Left cardiac atrium (tissue), 4 donors: Measurements from ENCODE around the gene ARL2BP. TPM values are rescaled to one million over a fixed set of nuclear protein-coding genes. Genes with fewer than 3 reads are reported as not detected.
A peak's percentile ranks its signal among the peaks of the same experiment; 100 is the strongest.

Experiments used
- ATAC-seq, 2 donors: fragments of 200-7000 bp; cut with Tn5 transposase; one replicate each; pipeline ENCODE4 v1.9.1; 2020; ENCODE audit warnings: mild to moderate bottlenecking in 2 of 2, moderate library complexity in 2 of 2
- DNase-seq: peaks from one replicate; pipeline ENCODE4 v3.0.0-alpha.2; 2020
- intact Hi-C, 2 donors: fragments of 100-400 bp; cut with DNase I; formaldehyde crosslinking; loops; one replicate each; pipeline versions ENCODE4 v1.14.1 to v1.15.1; 2022 to 2023
- total RNA-seq, 2 donors: library from RNA; stranded (reverse); fragmentation: NEBNext Ultra II Directional; extraction: Animal tissue kit (Norgen Biotek cat#: 25700); gene quantifications; one replicate each; pipeline ENCODE4 v1.2.1, GENCODE V29; 2021
- donor health status: DM: no; HTN: yes; CAD: no.
- donor health status: DM: no; HTN: yes; CAD: no; lungs with severe emphysema.
- donor health status: DM: yes; HTN: yes; CAD: no.
- donor health status: Dilated cardiomyopathy.

The ARL2BP gene
- total RNA-seq, 2 donors from 2014 or later, result 52.3 to 60.3 TPM

DNA sequence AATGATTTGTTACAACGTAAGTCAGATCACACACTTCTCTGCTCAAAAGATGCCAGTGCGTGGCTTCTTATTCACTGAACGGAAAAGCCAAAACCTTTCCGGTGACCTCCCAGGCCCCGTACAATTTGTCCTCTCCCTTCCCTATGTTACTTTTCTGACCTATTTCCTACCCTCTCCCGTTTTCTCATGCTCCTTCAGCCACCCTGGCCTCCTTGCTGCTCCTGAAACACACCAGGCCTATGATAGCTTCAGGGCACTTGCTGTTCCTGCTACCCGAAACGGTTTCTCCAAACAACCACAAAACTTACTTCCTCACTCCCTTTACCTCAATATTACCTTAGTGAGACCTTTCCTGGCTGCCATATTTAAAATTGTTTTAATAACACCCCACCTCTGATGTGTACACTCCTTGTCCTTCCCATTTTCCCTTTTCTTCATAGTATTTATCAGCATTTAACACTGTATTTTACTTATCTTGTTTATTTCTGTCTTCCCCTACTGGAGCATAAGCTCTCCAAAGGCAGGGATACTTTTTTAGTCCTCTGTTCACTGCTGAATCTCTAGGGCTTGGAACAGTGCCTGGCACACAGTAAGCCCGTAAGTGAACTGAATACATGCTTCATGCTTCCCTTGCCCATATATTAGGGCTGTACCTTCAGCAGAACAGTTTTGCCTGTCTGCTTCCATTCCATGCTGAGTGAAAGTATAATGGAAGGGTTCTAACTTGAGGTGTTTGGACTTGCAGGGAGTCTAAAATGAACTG, 10.9 kb upstream of the ARL2BP start:
- ATAC-seq (peak in 1 of 2 donors; percentile 66), DNase-seq (no peak)

GRCh38 chr16:57234707-57235092, 10.4 kb upstream of the ARL2BP start:
- DNase-seq, result no peak
- intact Hi-C loops, result no loop called here
- no peak for ATAC-seq

More for the DNA sequence above, 10.9 kb upstream of the ARL2BP start:
- intact Hi-C loops, result no loop called here

GRCh38 chr16:57235128-57236021, 9.7 kb upstream of the ARL2BP start:
- DNase-seq, result no peak
- intact Hi-C loops, result no loop called here
- ATAC-seq, result peak in 1 of 2 donors; percentile 51

- no peak for DNase-seq
- intact Hi-C loops, result no loop called here
- no peak for ATAC-seq
Observed at GRCh38 chr16:57236022-57236350, 9.1 kb upstream of the ARL2BP start.

GRCh38 chr16:57238682-57239081, 6.4 kb upstream of the ARL2BP start:
- ATAC-seq (no peak), DNase-seq (no peak)
- intact Hi-C loops, result no loop called here

DNA sequence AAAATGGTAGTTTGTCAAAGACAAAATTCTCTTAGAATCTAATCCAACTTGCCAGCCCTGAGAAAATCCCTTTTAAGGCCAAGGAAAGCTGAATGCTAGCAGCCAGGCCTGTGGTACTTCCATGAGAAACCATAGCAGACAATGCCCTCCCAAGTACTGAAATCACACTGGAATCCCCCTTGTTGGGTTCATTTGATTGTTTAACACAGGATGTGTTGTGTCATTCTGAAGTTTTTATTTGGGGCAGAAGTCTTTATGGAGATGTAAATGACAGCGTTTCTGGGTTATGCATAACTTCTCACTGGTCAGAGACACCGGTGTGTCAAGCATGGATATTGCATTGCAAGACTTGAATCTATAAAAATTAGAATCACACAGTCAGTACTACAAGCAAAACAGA, 6.0 kb upstream of the ARL2BP start:
- DNase-seq (no peak), ATAC-seq (no peak)
- intact Hi-C loops, result no loop called here

DNA sequence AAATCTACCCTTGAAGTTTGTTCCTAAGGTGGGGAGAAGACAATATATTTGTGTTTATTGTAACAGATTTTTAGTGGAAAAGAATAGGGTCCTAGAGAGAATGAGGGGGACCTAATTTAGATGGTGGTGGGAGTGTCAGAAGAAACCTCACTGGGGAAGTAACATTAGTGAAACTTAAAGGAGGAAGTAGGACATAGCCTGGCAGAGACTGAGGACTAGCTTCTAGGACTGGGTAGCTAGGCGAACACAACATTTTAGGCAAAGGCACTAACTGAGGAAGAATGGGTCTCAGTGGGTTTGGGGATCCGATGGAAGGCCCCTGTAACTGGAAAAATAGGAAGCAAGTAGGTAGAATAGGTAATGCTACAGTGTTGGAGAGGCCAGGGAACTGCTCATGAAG, 4.2 kb upstream of the ARL2BP start:
- intact Hi-C loops, result no loop called here
- DNase-seq (no peak), ATAC-seq (no peak)

- no peak for ATAC-seq
- intact Hi-C loops, result no loop called here
- DNase-seq, result no peak
Observed at GRCh38 chr16:57242650-57243049, 2.4 kb upstream of the ARL2BP start.

GRCh38 chr16:57244463-57244766, 644 bp upstream of the ARL2BP start:
- intact Hi-C loops, result loop anchor here in 1 of 2 donors (2.0 kb wide), 1 partner anchor 54 kb away; no protein-coding TSS in a partner anchor

GRCh38 chr16:57245472-57246113, 534 bp downstream of the ARL2BP start:
- DNase-seq (no peak), ATAC-seq (peak; percentile 35 to 45)
- intact Hi-C loops, result loop anchor here in 1 of 2 donors (2.0 kb wide), 1 partner anchor 53 kb away; no protein-coding TSS in a partner anchor

More at GRCh38 chr16:57244463-57244766, 644 bp upstream of the ARL2BP start:
- no peak for DNase-seq
- ATAC-seq, result peak in 1 of 2 donors; percentile 8

DNA sequence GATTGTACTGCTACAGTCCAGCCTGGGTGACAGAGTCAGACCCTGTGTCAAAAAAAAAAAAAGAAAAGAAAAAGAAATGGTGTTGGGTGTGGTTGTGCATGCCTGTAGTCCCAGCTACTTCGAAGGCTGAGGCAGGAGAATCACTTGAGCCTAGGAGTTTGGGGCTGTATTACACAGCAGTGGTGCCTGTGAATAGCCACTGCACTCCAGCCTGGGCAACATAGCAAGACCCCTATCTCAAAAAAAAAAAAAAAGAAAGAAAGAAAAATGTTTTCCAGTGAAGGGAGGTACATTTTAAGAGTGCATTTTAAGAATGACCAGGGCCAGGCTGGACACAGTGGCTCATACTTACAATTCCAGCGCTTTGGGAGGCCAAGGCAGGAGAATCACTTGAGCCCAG, 6.3 kb downstream of the ARL2BP start:
- DNase-seq, result no peak
- intact Hi-C loops, result no loop called here
- no peak for ATAC-seq

- ATAC-seq, result peak in 1 of 2 donors; percentile 12
- intact Hi-C loops, result no loop called here
- no peak for DNase-seq
Observed at GRCh38 chr16:57252148-57252721, 7.2 kb downstream of the ARL2BP start.

DNA sequence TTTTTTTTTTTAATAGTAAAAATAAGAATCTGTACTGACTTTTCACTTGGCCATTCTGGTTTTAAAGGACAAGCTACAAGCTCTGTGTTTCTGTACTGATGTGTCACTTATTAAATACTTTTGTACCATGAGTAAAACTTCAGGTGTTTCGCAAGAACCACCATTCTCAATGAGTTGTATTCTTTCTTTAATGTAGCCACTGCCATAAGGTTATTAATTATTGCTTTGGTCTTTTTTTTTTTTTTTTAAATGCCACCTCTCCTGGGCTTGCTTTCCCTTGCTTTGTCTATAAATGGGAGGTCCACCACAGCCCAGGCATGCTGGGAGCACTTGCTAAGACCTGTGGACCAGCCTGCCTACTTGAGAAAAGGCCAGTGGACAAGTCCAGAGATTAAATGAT, 8.4 kb downstream of the ARL2BP start:
- DNase-seq (no peak), ATAC-seq (no peak)
- intact Hi-C loops, result no loop called here

GRCh38 chr16:57255686-57256415, 10.8 kb downstream of the ARL2BP start:
- ATAC-seq (no peak), DNase-seq (peak; percentile 5)
- intact Hi-C loops, result no loop called here

- intact Hi-C loops, result no loop called here
- DNase-seq (peak; percentile 7), ATAC-seq (peak in 1 of 2 donors; percentile 28)
Observed at GRCh38 chr16:57256601-57257395, 11.7 kb downstream of the ARL2BP start.

DNA sequence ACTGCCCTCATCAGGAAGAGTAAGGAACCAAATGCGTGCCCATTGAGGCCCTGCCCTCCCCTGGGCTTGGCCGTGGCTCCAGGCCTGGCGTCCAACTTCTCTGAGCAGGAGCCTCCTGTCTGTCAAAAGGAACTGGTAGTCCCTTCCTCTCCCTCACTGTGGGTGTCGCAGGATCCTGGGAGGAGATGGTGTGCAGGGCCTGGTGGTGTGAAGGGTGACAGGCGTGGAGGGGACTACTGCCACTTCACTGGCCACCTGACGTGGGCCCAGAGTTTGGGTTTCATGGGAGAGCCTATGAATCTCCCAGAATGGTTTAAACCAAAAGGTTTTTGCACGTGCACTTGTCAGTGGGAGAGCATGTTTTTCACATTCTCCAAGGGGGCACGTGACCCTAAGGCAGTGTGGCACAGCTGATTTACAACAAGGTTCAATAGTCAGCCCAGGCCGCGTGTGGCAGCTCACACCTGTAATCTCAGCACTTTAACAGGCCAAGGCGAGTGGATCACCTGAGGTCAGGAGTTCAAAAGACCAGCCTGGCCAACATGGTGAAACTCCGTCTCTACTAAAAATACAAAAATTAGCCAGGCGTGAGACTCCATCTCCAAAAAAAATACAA, 12.5 kb downstream of the ARL2BP start:
- intact Hi-C loops, result no loop called here
- DNase-seq (peak; percentile 10), ATAC-seq (no peak)

GRCh38 chr16:57258226-57258909, 13.3 kb downstream of the ARL2BP start:
- intact Hi-C loops, result no loop called here
- ATAC-seq, result no peak
- peak; percentile 12 for DNase-seq
